Neural crest cell (in vitro differentiated cells): ENCODE results near the gene ACOT13. TPM values are rescaled to one million over a fixed set of nuclear protein-coding genes. Genes with fewer than 3 reads are reported as not detected.
"Not testable (repeated sequence)": the region's sequence is repeated elsewhere in the genome, so short reads cannot be mapped to it uniquely, and the experiment has no call there.

Experiments
- DNase-seq: peaks from one replicate; pipeline ENCODE4 v3.0.0; 2021; ENCODE audit warnings: low read depth, mixed read lengths, low spot score
- H3K27ac Mint-ChIP-seq: one replicate; pipeline ENCODE4 v1.8.0; 2021; ENCODE audit warnings: mild to moderate bottlenecking, mixed read lengths; ENCODE audit not compliant: unreplicated experiment
- H3K27me3 Mint-ChIP-seq: 2 replicates; pipeline ENCODE4 v1.8.0; 2021; ENCODE audit warnings: low read depth, mild to moderate bottlenecking, mixed read lengths
- H3K36me3 Mint-ChIP-seq: 2 replicates; pipeline ENCODE4 v1.8.0; 2021; ENCODE audit warnings: low read depth, mild to moderate bottlenecking, mixed read lengths
- H3K4me1 Mint-ChIP-seq: 2 replicates; pipeline ENCODE4 v1.8.0; 2021; ENCODE audit warnings: mixed read lengths
- H3K4me3 Mint-ChIP-seq: one replicate; pipeline ENCODE4 v1.8.0; 2021; ENCODE audit warnings: mild to moderate bottlenecking, mixed read lengths
- H3K9me3 Mint-ChIP-seq: 2 replicates; pipeline ENCODE4 v1.8.0; 2021; ENCODE audit warnings: mixed read lengths
- CTCF ChIP-seq: fragments of 200-600 bp; sonication (generic); conservative IDR thresholded peaks from 2 replicates; pipeline ENCODE4 v1.5.0; 2021; ENCODE audit warnings: antibody characterized with exemption, mild to moderate bottlenecking
- total RNA-seq: library from RNA; stranded (reverse); gene quantifications from 2 replicates; pipeline ENCODE4 v1.2.1, GENCODE V29; 2021

The ACOT13 gene
- total RNA-seq, 1 donor from 2014 or later: 27.4 TPM

- H3K27ac Mint-ChIP-seq: no peak overlapping the region
- peaks cover 3% of the 10 kb centered on the region for H3K27me3 Mint-ChIP-seq
- no peaks in the 10 kb centered on the region for H3K9me3 Mint-ChIP-seq
- no peak for TF ChIP-seq CTCF
- H3K4me3 Mint-ChIP-seq: no peak overlapping the region
- no peak for DNase-seq
- peaks cover 3% of the 10 kb centered on the region for H3K4me1 Mint-ChIP-seq
- H3K36me3 Mint-ChIP-seq: no peaks in the 10 kb centered on the region
Measured at GRCh38 chr6:24753545-24753944, 86.7 kb downstream of the ACOT13 start.

GRCh38 chr6:24754378-24754777, 87.5 kb downstream of the ACOT13 start:
- H3K4me1 Mint-ChIP-seq, H3K4me3 Mint-ChIP-seq, H3K27me3 Mint-ChIP-seq, H3K9me3 Mint-ChIP-seq, H3K27ac Mint-ChIP-seq, DNase-seq, H3K36me3 Mint-ChIP-seq: not testable (repeated sequence)

Other genes with a start within 250 kb of the ACOT13 start
- gene GPLD1, start 177.5 kb upstream of the ACOT13 start, total RNA-seq: 4.7 and 6.0 TPM in 2 replicates
- gene ALDH5A1, start 172.1 kb upstream of the ACOT13 start, total RNA-seq: 12.9 and 14.4 TPM in 2 replicates
- 0.39 and 0.42 TPM in 2 replicates for gene KIAA0319, start 20.9 kb upstream of the ACOT13 start, total RNA-seq
- 44.6 and 44.9 TPM in 2 replicates for gene TDP2, start 178 bp upstream of the ACOT13 start, total RNA-seq
- 85.0 and 85.3 TPM in 2 replicates for gene C6orf62, start 52.1 kb downstream of the ACOT13 start, total RNA-seq
- 112 and 118 TPM in 2 replicates for gene GMNN, start 107.9 kb downstream of the ACOT13 start, total RNA-seq
- not detected in 2 replicates for gene ARMH2, start 131.8 kb downstream of the ACOT13 start, total RNA-seq